ENCODE measurements around the gene DNAH17.

DNAH17 gene

GRCh38 chr17:78399693-78400144 is 177.5 kb downstream of the DNAH17 start:
- no peak for DNase-seq (ENCODE audit: low read depth in 4 of 4, low spot score in 1 of 4)

GRCh38 chr17:78399028-78399692 is 178.0 kb downstream of the DNAH17 start:
- no peak for DNase-seq (ENCODE audit: low read depth in 4 of 4, low spot score in 1 of 4)

GRCh38 chr17:78398390-78398789 is 178.8 kb downstream of the DNAH17 start:
- no peak for DNase-seq (ENCODE audit: low read depth in 4 of 4, low spot score in 1 of 4)

GRCh38 chr17:78397681-78398101 is 179.5 kb downstream of the DNAH17 start:
- DNase-seq (ENCODE audit: low read depth in 4 of 4, low spot score in 1 of 4) = no peak

- no peak for DNase-seq (ENCODE audit: low read depth in 4 of 4, low spot score in 1 of 4)
Observed at GRCh38 chr17:78396441-78397337, 180.5 kb downstream of the DNAH17 start.

GRCh38 chr17:78395155-78395554 is 182.0 kb downstream of the DNAH17 start:
- no peak for DNase-seq (ENCODE audit: low read depth in 4 of 4, low spot score in 1 of 4)

- DNase-seq (ENCODE audit: low read depth in 4 of 4, low spot score in 1 of 4) = no peak
Observed at GRCh38 chr17:78394209-78394608, 183.0 kb downstream of the DNAH17 start.

GRCh38 chr17:78393575-78393974 is 183.6 kb downstream of the DNAH17 start:
- no peak for DNase-seq (ENCODE audit: low read depth in 4 of 4, low spot score in 1 of 4)

- no peak for DNase-seq (ENCODE audit: low read depth in 4 of 4, low spot score in 1 of 4)
Observed at GRCh38 chr17:78392295-78392694, 184.9 kb downstream of the DNAH17 start.

GRCh38 chr17:78391843-78392242 is 185.4 kb downstream of the DNAH17 start:
- no peak for DNase-seq (ENCODE audit: low read depth in 4 of 4, low spot score in 1 of 4)

GRCh38 chr17:78391051-78391431 is 186.2 kb downstream of the DNAH17 start:
- no peak for DNase-seq (ENCODE audit: low read depth in 4 of 4, low spot score in 1 of 4)

- no peak for DNase-seq (ENCODE audit: low read depth in 4 of 4, low spot score in 1 of 4)
Observed at GRCh38 chr17:78390241-78391050, 186.8 kb downstream of the DNAH17 start.

GRCh38 chr17:78387977-78388941 is 188.9 kb downstream of the DNAH17 start:
- no peak for DNase-seq (ENCODE audit: low read depth in 4 of 4, low spot score in 1 of 4)

- no peak for DNase-seq (ENCODE audit: low read depth in 4 of 4, low spot score in 1 of 4)
Observed at GRCh38 chr17:78384479-78385175, 192.6 kb downstream of the DNAH17 start.

- peak in 3 of 4 experiments; percentile 36 to 67 (median 46) for DNase-seq (ENCODE audit: low read depth in 4 of 4, low spot score in 1 of 4)
Observed at GRCh38 chr17:78383725-78384471, 193.3 kb downstream of the DNAH17 start.

GRCh38 chr17:78381601-78382232 is 195.5 kb downstream of the DNAH17 start:
- DNase-seq (ENCODE audit: low read depth in 4 of 4, low spot score in 1 of 4) = no peak

- DNase-seq (ENCODE audit: low read depth in 4 of 4, low spot score in 1 of 4) = no peak
Observed at GRCh38 chr17:78380370-78380769, 196.8 kb downstream of the DNAH17 start.

GRCh38 chr17:78379131-78379491 is 198.1 kb downstream of the DNAH17 start:
- no peak for DNase-seq (ENCODE audit: low read depth in 4 of 4, low spot score in 1 of 4)
